Stimulated activated CD4-positive, alpha-beta T cell treated with anti-CD3 and anti-CD28 coated beads, TNF-alpha, amount 100 ng/mL, for 24 hours (primary cell): ENCODE measurements around the gene DEPDC5.

ENCODE experiments used
- DNase-seq, 3 experiments: peaks; one replicate each; pipeline ENCODE4 v3.0.0-alpha.2; 2020; ENCODE audit warnings: low read depth in 3 of 3

DEPDC5 gene

DNA sequence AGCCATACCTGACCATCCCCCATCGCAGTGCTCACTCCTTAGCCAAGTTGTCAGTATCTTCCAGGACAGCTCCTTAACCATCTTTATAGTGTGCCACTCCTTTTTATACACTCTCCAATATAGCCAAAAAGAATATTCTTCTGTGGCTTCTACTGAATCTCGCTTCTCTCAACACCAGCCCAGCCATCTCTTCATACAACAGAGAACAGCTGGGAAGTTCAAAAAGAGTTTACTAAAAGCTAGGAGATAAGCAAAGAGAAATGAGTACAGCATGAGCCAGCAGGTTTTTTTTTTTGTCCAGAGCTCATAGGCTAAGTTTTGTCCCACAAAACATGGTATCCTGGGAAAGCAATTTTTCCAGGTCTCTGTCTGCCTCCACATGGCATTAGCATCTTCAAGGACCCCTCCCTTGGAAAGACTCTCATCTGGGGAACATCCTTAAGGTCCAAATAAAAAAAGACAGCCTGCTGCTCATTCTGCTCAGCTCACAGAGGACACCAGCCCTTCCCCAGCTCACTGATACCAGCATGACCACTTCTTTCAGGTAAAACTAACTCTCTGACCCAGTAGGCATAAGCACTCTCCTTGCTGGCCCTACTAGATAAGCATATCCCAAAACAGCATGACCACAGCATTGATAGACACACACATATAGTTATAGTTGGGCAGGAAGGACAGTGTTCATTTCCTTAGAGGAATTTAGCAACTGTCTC is 141.7 kb downstream of the DEPDC5 start:
- no peak for DNase-seq

DNA sequence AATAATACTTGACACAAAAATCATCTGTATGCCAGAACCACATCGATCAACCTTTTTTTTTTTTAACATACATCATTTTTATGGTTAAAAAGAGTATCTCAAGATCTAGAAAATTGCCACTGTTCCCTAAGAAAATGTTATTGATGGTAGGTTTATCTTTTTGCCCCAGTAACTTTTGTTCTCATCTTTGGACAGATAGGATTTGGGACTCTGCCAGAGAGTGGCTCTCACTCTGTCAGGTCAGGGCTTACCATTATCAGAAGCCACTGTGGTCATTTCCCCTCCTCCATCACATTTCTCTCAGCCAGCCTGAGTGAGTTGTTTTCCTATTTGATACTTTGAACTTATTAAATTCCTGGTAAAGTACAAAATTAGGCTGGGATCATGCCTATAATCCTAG is 142.7 kb downstream of the DEPDC5 start:
- no peak for DNase-seq

DNA sequence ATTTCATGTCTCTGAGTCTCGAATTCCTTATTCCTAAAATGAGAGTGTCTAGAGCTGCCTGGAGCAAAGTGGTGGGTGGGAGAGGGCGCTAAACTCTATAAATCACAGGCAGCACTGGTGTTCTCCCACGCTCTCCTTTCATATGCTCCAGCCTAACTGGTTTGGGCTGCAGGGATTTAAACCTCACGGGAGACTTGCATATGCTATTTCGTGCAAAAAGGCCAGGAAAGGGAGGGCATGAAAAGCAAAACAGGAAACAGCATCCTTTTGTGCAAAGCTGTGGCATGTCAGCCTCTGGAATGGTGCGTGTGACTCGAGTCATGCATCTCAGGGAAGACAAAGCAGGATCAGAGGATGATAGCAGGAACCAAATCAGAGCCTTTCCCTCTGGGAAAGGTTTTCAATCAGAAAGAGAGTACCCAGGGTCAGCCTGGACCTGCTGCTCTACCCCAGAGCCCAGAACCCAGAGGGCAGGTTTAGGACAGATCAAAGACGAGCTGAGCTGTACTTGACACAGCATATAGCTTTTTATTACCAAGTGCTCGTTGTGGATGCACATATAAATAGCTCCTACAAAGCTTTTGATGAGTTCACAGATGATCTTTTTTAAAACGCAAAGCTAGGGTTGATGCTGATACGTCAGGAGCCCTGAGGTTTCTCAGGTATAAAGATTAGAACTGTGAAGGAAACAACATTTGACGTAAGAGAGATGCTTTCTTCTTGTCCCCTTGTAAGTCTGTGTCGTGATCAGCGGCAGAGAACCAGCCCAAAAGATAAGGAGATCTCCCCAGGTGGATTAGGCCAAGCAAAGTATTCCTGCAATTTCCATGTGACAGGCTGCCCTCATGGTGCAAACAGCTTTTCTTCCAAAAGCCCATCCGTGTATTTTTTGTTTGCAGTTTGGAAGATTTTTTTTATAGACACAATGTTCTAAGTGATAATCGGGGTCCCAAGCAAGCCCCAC is 144.3 kb downstream of the DEPDC5 start:
- DNase-seq, result no peak

DNA sequence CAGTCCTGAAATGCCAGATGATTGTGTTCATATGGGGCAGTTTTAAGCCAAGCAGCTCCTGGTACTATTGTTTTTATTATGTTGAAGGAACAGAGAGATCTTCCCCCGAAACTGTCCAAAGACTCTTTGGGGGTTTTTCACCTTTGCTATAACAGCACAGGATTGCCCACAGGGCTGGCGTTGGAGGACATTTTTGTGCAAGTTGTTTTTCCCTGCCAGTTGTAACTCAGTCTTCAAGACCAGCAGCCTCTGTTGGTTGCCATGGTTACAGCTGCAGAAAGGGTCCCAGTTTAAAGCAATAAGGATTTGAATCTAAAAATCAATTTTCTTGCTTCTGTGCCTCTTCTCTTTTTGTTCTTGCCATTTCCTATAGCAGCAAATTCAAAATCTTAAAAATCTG is 145.1 kb downstream of the DEPDC5 start:
- no peak for DNase-seq

DNA sequence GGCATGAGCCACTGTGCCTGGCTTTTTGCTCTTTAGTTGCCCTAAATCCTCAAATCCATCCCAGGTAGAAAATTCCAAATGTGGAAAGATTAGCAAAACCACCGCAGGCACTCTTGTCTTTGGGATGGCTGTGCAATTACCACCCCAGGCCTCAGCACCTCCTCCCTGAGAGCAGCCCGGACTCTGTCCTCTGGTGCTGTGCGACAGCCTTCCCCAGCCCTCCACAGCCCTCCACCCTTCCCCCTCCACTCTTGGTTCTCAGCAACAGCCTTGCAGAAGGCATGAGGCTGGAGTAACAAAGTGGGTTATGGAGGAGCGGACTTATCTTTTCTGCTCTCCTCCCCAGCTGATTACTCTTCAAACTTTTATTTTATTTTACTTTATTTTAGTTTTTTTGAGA is 145.8 kb downstream of the DEPDC5 start:
- DNase-seq, result no peak

DNA sequence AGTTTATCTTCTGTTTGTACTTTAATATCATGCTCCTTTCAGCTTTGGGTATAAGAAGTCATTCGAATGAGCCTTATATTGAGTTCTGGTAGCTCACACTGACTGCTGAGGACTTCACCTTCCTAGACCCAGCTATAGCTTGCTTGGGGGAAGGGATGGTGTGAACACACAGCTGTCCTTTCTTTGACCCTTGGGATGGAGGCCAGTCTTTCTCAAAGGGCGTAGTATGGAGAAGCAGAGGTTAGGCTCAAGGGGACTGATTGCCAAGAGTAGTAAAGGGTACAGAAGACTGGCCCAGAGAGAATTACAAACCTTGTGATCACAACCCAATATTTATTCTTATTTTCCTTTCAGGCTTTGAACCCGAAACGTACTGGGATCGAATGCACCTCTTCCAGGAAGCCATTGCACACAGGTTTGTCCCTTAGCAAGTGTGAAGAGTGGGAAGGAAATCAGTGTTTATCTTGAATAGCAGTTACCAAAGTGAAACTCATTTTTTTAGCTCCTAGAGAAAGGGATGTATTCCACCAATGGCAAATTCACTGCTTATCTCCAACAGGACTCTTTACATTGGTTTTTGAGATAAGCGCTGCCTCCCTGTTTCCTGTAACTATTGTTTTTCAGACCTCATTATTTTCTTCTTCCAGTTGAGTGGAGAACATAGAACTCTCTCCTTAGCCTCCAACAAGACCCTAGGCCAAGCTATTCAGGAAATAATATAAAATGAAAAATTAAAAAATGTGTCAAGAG is 147.7 kb downstream of the DEPDC5 start:
- DNase-seq, result no peak

DNA sequence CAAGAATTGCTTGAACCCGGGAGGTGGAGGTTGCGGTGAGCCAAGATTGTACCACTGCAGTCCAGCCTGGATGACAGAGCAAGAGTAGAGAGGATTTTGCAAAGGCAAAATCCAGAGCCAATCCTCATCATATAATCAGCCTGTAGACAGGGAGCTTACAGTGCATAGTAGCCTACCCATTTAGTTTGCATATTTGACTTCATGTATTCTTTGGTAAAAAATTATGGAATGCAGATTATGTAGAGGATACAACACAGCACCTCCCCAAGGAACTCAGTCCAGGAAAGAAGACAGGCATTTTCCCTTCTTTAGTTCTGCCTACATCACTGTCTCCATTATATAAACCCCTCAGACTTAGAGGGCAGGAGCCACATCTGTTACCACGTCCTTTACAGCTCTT is 150.8 kb downstream of the DEPDC5 start:
- no peak for DNase-seq

DNA sequence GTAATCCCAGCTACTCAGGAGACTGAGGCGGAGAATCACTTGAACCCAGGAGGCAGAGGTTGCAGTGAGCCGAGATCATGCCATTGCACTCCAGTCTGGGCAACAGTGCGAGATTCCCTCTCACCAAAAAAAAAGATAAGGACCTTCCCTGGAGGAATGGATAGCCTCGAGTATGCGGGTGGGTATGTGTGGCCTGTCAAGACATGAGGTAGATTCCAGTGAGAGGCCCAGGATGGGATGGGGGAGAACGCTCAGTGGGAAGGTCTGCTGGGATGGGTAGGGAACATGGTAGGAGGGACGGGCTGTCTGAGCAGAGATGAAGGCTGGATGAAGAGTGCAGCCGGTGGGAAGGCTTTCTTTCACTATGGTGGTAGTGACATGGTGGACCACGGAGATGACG is 151.5 kb downstream of the DEPDC5 start:
- no peak for DNase-seq

DNA sequence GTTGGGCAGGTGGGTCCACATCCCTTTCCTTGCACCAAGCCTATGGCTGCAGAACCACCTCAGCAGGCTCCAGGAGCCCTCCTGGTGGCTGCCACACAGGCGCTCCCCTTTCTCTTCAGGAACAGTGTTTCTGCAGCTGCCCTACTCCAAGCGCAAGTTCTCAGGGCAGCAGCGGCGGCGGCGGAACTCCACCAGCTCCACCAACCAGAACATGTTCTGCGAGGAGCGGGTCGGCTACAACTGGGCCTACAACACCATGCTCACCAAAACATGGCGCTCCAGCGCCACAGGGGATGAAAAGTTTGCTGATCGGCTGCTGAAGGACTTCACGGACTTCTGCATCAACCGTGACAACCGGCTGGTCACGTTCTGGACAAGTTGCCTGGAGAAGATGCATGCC is 152.3 kb downstream of the DEPDC5 start:
- DNase-seq, result no peak

DNA sequence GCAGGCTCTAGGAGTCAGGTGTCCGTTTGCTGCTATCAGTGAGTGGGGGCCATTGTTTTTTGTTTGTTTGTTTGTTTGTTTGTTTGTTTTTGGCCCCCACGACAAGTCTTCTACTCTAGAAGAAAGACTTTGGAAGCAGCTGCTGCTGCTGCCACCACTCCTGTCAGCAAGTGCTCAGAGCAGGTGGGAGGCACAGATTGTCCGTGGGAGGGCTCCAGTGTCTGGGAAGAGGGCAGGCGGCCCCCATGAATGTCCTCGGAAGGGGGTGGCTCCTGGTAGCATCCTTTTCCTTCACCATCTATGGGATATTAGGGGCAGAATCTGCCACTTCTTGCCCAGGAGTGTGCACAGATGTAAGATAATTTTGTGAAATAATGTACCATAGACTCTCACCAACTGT is 152.8 kb downstream of the DEPDC5 start:
- no peak for DNase-seq

DNA sequence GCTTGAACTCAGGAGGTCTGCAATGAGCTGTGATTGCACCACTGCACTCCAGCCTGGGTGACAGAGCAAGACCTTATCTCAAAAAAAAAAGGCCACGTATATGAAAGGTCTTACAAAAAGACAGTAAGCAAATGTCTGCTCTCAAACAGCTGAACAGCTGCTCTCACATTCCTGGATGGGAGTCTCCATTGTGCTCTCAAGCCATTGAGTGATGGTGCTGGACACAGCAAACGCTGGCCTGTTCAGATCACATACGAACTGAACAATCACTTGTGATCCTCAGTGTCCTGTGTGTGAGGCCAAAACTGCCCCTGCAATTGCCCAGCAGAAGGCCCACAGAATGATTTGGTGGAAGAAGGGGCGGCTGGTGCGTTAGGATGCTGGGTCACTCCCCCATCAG is 156.2 kb downstream of the DEPDC5 start:
- no peak for DNase-seq

DNA sequence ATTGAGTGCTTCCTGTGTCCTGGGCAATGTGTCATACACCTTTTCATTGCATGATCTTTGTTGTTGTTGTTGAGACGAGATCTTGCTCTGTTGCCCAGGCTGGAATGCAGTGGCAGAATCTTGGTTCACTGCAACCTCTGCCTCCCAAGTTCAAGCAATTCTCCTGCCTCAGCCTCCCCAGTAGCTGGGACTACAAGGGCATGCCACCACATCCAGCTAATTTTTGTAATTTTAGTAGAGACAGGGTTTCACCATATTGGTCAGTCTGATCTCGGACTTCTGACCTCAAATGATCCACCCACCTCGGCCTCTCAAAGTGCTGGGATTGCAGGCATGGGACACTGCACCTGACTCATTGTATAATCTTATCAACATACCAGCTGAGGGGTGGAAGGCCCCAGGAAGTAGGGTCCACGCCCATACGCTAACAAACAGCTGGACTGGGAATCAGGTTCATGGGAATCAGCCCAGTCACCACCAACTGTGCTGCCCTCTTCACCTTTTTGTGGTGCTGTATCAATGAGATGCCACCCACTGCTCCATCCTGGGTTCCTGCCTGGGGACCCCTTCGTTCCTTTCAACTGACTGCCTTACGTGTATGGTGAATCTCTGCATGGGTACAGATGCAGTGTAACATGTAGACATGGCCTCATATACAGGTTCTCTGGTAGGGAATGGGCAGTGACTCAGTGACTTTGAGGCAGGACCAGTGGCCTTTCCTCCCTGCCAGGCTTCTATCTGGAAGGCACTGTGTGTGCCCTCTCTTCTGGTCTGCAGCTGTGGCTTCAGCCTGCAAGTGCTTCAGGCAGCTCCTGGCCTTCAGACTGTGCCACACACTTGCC is 158.0 kb downstream of the DEPDC5 start:
- DNase-seq, result no peak

DNA sequence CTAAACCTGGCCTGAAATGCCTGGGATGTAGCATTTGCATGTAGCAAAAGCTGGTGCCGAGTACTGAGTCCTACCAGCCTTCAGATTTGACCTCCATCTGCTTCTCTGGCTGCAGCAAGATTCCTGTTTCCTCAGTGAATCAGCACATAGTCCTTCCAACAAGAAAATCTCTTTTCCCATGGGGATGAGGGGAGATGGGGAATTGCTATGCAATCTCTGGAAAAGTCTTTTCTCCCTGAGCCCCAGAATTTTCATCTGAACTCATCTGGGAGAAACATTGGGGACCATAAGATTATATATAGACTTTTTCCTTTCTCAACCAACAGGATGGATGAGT is 158.6 kb downstream of the DEPDC5 start:
- DNase-seq, result no peak

DNA sequence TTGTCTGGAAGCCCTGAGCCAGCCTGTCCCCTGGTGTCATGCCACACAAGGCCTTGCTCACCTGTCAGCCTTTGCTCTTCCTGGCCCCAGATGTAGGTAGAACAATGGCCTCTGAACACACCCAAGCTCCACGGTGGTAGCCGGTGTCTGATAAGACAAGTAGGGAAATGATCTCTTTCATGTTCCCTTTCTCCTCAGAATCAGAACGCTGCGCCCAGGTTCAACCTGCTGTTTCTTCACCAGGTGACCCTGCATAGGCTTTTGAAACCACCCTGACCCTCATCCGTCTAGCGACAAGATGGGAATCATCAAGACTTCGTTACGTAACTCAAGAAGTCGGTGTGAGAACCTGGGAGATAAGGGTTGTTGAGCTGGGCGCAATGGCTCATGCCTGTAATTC is 161.8 kb downstream of the DEPDC5 start:
- no peak for DNase-seq

DNA sequence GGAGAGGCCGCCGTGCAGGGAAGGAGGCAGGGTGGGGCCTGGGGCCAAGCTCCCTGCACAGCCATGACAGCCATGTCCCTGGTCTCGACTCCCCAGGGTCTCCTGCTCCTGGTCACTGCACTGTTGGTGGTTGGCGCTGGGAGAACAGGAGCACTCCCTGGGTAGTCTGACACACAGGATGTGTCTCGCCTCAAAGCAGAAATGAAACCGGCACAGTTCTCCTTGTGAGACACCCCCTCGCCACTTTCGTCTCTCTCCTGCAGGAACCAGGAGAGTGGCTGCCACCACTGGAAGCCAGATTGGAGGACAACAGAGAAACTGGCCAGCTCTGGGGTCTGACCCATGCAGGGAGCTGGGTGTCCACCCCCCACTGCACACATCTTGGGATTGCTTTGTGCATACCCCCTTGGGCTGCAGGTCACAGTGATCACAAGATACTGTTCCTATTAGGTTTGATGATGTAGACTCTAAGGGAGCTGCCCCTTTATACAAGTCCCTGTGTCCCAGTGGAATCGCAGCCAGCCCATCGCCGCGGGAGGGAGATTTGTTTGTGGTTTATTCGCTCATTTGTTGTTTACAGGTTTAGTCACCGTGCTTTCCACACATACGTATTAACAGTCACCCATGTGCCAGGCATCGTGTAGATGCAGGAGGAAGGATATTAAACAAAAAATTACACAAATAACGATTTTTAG is 163.6 kb downstream of the DEPDC5 start:
- no peak for DNase-seq

DNA sequence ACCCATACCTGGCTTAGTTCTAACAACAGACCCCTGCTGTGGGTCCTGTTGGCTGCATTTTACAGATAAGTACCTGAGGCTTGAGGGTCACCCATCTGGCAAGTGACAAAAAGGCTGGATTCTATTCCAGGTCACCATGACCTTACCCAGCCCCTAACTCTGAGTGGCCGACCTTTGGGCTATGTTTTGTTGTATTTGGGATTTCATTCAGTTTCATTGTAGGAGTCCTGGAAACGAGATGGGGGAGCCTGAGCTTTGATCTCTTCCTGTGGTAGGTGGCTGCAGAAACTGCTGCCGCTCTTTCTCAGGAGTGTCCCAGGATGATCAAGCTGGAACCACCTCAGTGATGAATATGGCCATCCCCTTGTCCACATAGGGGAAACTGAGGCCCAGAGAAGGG is 165.9 kb downstream of the DEPDC5 start:
- no peak for DNase-seq

DNA sequence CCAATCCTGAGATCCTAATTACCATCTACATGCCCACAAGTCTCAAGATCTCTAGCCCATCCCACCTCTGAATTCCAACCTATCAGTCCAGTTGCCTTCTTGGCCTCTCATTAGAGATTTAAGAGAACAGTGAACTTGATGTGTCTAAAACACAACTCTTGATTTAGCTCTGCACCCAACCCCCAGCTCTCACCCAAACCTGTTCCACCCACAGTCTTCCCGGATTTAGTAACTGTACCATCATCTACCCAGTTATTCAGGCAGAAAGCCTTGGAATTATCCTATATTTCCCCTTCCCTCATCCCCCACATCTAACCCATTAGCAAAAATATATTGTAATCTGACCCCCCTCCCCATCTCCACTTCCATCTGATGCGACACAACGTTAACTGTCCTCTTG is 166.5 kb downstream of the DEPDC5 start:
- DNase-seq, result no peak

DNA sequence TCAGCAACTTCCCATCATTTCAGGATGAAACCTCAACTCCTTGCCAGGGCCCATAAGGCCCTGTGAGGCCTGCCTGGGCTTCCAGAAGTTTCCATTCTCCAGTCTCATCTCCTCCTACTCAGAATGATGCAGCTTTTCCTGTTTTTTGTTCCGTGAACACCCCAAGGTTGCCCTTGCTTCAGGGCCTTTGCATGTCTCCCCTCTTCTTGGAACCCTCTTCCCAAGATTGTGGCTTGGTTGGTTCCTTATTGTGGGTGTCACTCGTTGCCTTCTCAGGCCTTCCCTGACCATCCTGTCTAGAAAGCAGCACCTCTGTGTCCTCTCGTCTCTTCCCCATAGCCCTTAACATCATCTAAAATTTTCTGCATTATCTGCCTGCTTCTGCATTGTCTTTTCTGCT is 167.3 kb downstream of the DEPDC5 start:
- DNase-seq, result no peak

DNA sequence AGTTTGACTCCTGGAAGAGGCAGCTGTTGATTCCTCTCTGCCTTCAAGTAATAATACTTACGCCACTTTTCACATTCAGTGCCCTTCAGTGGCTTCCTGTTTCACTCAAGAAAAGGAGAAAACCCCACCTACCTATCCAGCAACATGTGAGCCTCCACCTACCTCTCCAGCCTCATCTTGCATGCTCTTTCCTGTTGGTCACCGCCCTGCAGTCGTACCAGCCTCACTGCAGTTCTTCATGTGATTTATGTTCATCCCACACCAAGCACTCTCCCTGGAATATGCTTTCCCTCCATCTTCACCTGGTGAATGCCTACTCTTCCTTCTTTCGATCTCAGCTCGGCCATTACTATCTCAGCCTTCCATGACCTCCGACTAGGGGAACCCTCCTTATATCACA is 168.7 kb downstream of the DEPDC5 start:
- no peak for DNase-seq

DNA sequence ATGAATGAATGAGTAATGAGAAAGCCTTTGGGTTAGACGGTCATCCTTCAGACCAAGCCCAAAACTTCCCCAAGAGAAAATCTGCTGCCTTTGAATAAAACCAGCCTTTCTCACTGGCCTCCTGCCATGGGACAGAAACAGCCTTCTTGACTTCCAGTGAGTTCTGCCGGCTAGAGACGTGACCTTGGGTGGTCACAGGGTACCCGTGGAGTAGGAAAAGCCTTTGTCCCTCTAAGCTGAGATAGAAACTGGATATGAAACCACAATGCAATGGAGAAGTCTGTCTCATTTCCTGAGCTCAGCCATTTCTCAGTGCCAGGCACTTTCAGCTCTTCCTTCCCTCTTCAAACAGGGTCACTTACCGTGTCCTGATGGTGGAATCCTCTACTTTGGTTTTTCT is 169.3 kb downstream of the DEPDC5 start:
- no peak for DNase-seq

DNA sequence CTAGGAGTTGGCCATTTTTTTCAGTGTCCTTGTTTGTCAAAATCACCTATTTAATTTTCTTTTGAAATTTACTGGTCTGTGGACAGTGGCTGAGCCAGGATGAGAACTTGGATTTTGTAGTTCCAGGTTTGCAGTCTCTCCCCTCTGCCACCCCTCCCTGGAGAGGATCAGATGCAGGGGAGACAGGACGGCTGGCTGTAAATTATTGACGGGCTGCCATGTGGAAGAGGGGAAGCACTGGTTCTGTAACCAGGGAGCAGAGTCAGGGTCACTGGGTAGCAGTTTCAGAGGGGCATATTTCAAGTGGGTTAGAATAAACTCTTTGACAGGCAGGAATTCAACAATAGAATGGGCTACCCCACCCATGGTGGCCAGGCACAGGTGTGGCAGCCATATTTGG is 169.9 kb downstream of the DEPDC5 start:
- DNase-seq, result no peak
